Measurements from ENCODE around the gene COPS7A. TPM values are rescaled to one million over a fixed set of nuclear protein-coding genes. Genes with fewer than 3 reads are reported as not detected.

The COPS7A gene
- total and polyA plus RNA-seq, 9 of the 15 experiments (the other 6 are each of a cell fraction or from before 2014, with no cell fraction given), result 12.7 to 36.0 (median 24.3) TPM

- no peak for TF ChIP-seq ZNF277 (CRISPR knock-in tag; IDR thresholded peaks at IDR 0.05; ENCODE audit: borderline replicate concordance)
- TF ChIP-seq KDM5B (IDR thresholded peaks at IDR 0.05; ENCODE audit: insufficient replicate concordance, low read depth, low read length), result peak; percentile 75
- 0 out of 2 replicates have a peak, but pooled peaks have one; percentile 39 for TF ChIP-seq BCOR (IDR thresholded peaks at IDR 0.05)
- peak; percentile 13 to 68; a peak in 1 of 4 replicates for TF ChIP-seq SIN3A (IDR thresholded peaks at IDR 0.05; ENCODE audit: borderline replicate concordance in 2 of 2, control insufficient read depth in 1 of 2, low read depth in 2 of 2, low read length in 2 of 2)
- TF ChIP-seq ZNF324 (CRISPR knock-in tag; IDR thresholded peaks at IDR 0.05), result no peak
- TF ChIP-seq OTX1 (CRISPR knock-in tag; IDR thresholded peaks at IDR 0.05), result 0 out of 2 replicates have a peak, but pooled peaks have one; percentile 13
- TF ChIP-seq ARID2 (IDR thresholded peaks at IDR 0.05), result no peak
- no peak; the same call in 1 of the 2 replicates for TF ChIP-seq ZEB2 (IDR thresholded peaks at IDR 0.05)
- no peak for TF ChIP-seq ZBTB1 (CRISPR knock-in tag; IDR thresholded peaks at IDR 0.05; ENCODE audit: borderline replicate concordance, low read depth)
- TF ChIP-seq RBM22 (IDR thresholded peaks at IDR 0.05; ENCODE audit: low read depth, low read length, poor library complexity, severe bottlenecking), result no peak
- TF ChIP-seq, protein P1, sequence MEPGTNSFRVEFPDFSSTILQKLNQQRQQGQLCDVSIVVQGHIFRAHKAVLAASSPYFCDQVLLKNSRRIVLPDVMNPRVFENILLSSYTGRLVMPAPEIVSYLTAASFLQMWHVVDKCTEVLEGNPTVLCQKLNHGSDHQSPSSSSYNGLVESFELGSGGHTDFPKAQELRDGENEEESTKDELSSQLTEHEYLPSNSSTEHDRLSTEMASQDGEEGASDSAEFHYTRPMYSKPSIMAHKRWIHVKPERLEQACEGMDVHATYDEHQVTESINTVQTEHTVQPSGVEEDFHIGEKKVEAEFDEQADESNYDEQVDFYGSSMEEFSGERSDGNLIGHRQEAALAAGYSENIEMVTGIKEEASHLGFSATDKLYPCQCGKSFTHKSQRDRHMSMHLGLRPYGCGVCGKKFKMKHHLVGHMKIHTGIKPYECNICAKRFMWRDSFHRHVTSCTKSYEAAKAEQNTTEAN (CRISPR knock-in tag; IDR thresholded peaks at IDR 0.05), result 0 out of 2 replicates have a peak, but pooled peaks have one; percentile 37
- TF ChIP-seq KAT2B (IDR thresholded peaks at IDR 0.05; ENCODE audit: low read depth, low read length), result no peak
- no peak for TF ChIP-seq PHB (CRISPR knock-in tag; IDR thresholded peaks at IDR 0.05)
- no peak for TF ChIP-seq SP2 (IDR thresholded peaks at IDR 0.05; ENCODE audit: extremely low read depth, low read depth, low read length, poor library complexity, severe bottlenecking)
- TF ChIP-seq DACH1 (IDR thresholded peaks at IDR 0.05; ENCODE audit: partially characterized antibody), result no peak
- no peak for TF ChIP-seq E4F1 (CRISPR knock-in tag; IDR thresholded peaks at IDR 0.05; ENCODE audit: borderline replicate concordance)
- peak; percentile 85 for TF ChIP-seq VEZF1 (CRISPR knock-in tag; IDR thresholded peaks at IDR 0.05)
- no peak for TF ChIP-seq ZNF347 (CRISPR knock-in tag; IDR thresholded peaks at IDR 0.05; ENCODE audit: low read depth)
- no peak for TF ChIP-seq ZNF224 (CRISPR knock-in tag; IDR thresholded peaks at IDR 0.05)
Measured at GRCh38 chr12:6752921-6753771, 29.3 kb downstream of the COPS7A start, which contains the start of gene MLF2 (continued).

Measured in K562 (cell line).